Measurements from ENCODE around the gene PRICKLE4. TPM values are rescaled to one million over a fixed set of nuclear protein-coding genes. Genes with fewer than 3 reads are reported as not detected.

Gene PRICKLE4
- total and polyA plus RNA-seq, 2 of the 13 experiments (the other 11 are each of a cell fraction or from before 2014, with no cell fraction given), result 0.92 to 1.2 TPM

DNA sequence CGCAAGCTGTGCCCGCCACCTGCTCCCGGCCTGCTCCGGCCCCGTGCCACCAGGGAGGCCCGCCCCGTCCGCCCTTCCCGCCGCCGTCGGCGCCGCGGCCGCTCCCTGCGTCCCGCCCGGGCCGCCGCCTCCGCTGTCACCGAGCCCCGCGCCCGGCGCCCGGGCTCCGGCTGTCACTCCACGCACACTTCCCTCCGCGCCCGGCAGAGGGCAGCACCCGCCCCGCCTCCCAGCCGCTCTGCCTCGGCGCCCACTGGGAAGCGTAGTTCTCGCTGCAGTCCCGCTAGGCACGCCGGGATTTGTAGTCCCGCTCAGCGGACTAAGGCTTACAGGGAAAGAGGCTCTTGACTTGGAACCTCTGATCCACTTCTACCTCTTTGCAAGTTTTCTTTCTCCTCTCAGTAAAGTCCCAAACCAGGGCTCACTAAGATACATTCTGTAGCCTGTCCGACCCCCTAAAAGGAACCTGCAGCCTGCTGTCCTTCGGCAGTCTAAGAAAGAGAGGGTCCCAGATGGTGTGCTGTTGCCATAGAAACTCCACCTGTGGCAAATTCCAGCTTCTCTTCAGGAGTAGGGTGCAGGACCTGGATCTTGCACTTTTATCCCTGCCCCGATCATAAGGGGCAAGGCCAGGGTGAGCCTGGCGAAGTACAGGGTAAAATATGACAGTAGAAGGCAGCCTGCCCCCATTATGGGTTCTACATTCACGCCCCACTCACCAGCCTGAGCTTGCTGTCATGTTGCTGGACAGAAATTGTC, 45.0 kb upstream of the PRICKLE4 start, which contains the start of gene TFEB (continued):
- TF ChIP-seq NCOR1 (IDR thresholded peaks at IDR 0.05; ENCODE audit: borderline replicate concordance, low read length), result no peak
- TF ChIP-seq BRCA1 (CRISPR knock-in tag; IDR thresholded peaks at IDR 0.05), result 0 out of 2 replicates have a peak, but pooled peaks have one; percentile 60
- TF ChIP-seq ATF4 (CRISPR knock-in tag; IDR thresholded peaks at IDR 0.05), result peak in 1 of 2 experiments; percentile 49; a peak in 1 of 4 replicates
- TF ChIP-seq SIN3A (IDR thresholded peaks at IDR 0.05; ENCODE audit: borderline replicate concordance, low read depth, low read length), result peak; percentile 89; the same call in 1 of the 2 replicates
- peak; percentile 53 for TF ChIP-seq RFX1 (IDR thresholded peaks at IDR 0.05)
- TF ChIP-seq FOSL2 (CRISPR knock-in tag; IDR thresholded peaks at IDR 0.05), result peak; percentile 66
- TF ChIP-seq THAP11 (CRISPR knock-in tag; IDR thresholded peaks at IDR 0.05), result peak; percentile 98
- TF ChIP-seq, protein P1, sequence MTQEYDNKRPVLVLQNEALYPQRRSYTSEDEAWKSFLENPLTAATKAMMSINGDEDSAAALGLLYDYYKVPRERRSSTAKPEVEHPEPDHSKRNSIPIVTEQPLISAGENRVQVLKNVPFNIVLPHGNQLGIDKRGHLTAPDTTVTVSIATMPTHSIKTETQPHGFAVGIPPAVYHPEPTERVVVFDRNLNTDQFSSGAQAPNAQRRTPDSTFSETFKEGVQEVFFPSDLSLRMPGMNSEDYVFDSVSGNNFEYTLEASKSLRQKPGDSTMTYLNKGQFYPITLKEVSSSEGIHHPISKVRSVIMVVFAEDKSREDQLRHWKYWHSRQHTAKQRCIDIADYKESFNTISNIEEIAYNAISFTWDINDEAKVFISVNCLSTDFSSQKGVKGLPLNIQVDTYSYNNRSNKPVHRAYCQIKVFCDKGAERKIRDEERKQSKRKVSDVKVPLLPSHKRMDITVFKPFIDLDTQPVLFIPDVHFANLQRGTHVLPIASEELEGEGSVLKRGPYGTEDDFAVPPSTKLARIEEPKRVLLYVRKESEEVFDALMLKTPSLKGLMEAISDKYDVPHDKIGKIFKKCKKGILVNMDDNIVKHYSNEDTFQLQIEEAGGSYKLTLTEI (CRISPR knock-in tag; conservative IDR thresholded peaks at IDR 0.05), result no peak
- TF ChIP-seq BHLHE40 (IDR thresholded peaks at IDR 0.05; ENCODE audit: low read length), result peak; percentile 35; the same call in 1 of the 2 replicates
- peak; percentile 60; the same call in 1 of the 2 replicates for TF ChIP-seq REPIN1 (CRISPR knock-in tag; IDR thresholded peaks at IDR 0.05; ENCODE audit: borderline replicate concordance, low read depth)
- 0 out of 2 replicates have a peak, but pooled peaks have one; percentile 90 for TF ChIP-seq ZFP62 (CRISPR knock-in tag; IDR thresholded peaks at IDR 0.05)
- TF ChIP-seq ZNF713 (CRISPR knock-in tag; IDR thresholded peaks at IDR 0.05), result no peak
- no peak for TF ChIP-seq DMTF1 (CRISPR knock-in tag; IDR thresholded peaks at IDR 0.05)
- TF ChIP-seq SAP130 (CRISPR knock-in tag; IDR thresholded peaks at IDR 0.05; ENCODE audit: low read depth), result peak; percentile 93
- TF ChIP-seq E2F2 (CRISPR knock-in tag; IDR thresholded peaks at IDR 0.05; ENCODE audit: borderline replicate concordance), result peak; percentile 92; the same call in 1 of the 2 replicates
- no peak for TF ChIP-seq ZNF382 (CRISPR knock-in tag; IDR thresholded peaks at IDR 0.05; ENCODE audit: borderline replicate concordance)
- TF ChIP-seq RBAK (CRISPR knock-in tag; IDR thresholded peaks at IDR 0.05), result no peak
- peak; percentile 18 for TF ChIP-seq IKZF4 (CRISPR knock-in tag; IDR thresholded peaks at IDR 0.05; ENCODE audit: borderline replicate concordance, low read depth, not compliant biosample characterization)
- TF ChIP-seq SKI (IDR thresholded peaks at IDR 0.05; ENCODE audit: partially characterized antibody), result peak; percentile 84
- peak; percentile 97; the same call in 1 of the 2 replicates for TF ChIP-seq TBP (CRISPR knock-in tag; IDR thresholded peaks at IDR 0.05)

All from HepG2 (cell line).